MM.1S (cell line): ENCODE results near the gene TANGO2.

ENCODE experiments used
- EZH2 ChIP-seq: fragments of 300-600 bp; sonication (generic); optimal IDR thresholded peaks from 2 replicates; pipeline ENCODE3; 2017; ENCODE audit warnings: low read depth, mild to moderate bottlenecking, antibody characterized with exemption, low read length, mixed read lengths
- TF ChIP-seq, protein P1 (sequence below): fragments of 300-600 bp; sonication (generic); IDR thresholded peaks from 2 replicates; pipeline ENCODE4 v1.5.1; 2016; ENCODE audit warnings: antibody characterized with exemption, low read length, mixed read lengths

DNA sequence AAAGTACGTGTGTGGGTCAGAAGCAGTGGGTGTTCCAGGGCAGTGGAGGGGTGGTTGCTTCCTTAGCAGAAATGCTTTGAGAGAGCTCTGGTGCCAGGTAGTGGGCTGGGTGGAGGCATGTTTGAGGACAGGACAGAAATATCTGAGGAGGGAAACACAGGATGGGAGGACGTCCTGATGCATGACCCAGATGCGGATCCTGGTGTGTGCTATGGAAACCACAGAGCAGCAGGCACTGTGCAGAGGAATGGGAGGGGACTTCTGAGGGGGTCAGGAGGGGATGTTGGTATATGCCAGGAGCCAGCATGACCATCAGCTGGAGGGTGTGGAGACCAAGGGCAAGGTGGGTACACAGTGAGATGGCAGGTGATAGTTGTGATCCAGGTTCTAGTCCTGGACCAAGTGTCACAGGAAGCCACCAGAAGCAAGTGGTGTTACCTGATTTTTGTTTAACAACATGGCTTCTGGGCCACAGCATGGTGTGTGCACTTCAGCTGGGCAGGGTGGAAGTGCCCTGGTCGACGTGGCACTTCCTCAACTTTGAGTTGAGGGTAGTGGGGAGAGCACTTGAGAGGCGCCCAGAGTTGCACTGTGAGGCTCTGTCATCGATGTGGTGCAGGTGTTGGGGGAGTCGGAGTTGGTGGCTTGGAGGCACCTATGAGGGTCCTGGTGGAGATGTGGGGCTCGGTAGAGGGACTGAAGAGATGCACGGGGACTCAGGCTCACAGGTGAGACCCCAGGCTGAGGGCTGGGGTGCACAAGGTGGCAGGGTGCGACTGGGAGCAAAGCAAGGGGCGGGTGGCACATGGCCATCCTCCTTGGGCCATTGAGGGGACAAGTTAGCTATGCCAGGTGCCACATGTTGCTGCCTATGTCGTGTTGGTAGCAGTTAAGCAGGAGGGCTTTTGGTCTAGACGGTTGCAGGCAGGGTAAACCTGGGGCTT lies 66.7 kb downstream of the TANGO2 start:
- TF ChIP-seq, protein P1, sequence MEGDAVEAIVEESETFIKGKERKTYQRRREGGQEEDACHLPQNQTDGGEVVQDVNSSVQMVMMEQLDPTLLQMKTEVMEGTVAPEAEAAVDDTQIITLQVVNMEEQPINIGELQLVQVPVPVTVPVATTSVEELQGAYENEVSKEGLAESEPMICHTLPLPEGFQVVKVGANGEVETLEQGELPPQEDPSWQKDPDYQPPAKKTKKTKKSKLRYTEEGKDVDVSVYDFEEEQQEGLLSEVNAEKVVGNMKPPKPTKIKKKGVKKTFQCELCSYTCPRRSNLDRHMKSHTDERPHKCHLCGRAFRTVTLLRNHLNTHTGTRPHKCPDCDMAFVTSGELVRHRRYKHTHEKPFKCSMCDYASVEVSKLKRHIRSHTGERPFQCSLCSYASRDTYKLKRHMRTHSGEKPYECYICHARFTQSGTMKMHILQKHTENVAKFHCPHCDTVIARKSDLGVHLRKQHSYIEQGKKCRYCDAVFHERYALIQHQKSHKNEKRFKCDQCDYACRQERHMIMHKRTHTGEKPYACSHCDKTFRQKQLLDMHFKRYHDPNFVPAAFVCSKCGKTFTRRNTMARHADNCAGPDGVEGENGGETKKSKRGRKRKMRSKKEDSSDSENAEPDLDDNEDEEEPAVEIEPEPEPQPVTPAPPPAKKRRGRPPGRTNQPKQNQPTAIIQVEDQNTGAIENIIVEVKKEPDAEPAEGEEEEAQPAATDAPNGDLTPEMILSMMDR: no peak
- no peak for TF ChIP-seq EZH2
